GM21360 (cell line): ENCODE measurements around the gene HAPLN1.

ENCODE experiments used
- ATAC-seq: cut with Tn5 transposase; IDR thresholded peaks from one replicate; pipeline ENCODE4 v1.9.1; 2021; ENCODE audit warnings: mild to moderate bottlenecking, moderate library complexity; ENCODE audit not compliant: unreplicated experiment

The HAPLN1 gene

GRCh38 chr5:83718195-83718825 lies 2.3 kb downstream of the HAPLN1 start:
- ATAC-seq = peak; percentile 61

DNA sequence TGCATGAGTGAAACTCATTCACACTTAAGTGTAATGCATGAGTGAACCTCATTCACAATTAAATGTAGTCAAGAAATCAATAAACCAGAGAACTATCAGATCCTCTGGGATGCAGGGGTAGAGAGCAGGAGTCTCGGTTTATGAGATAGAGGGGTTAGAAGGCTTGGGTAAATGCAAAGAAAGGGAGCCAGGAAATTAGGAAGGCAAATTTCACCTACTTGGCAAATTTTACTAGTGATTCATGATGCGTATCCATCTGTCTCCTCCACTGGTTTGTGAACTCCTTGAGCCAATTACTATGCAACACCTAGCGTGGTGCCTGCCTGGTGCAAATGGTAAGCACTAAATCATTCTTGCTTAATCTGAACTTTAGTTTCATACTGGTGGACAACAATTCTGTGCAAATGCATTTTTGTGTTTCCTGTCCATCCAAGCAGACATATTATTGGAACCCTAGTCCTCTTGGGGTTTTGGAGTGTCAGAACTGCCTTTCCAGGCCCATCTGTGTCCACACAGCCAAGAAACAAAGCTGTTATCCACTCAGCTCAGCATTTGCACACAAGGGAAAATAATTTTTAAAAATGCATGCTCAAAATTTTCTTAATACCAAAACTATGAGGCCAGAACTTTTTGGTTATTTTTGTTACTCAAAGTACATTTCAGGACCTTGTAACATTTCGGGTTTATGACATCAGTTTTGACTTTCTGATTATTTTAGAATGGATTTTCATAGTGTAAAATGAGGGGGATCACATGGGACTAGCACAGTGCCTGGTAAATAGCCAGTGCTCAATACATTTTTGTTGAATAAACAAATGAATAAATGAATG lies 5.2 kb downstream of the HAPLN1 start:
- no peak for ATAC-seq

GRCh38 chr5:83714810-83715209 lies 5.8 kb downstream of the HAPLN1 start:
- no peak for ATAC-seq

DNA sequence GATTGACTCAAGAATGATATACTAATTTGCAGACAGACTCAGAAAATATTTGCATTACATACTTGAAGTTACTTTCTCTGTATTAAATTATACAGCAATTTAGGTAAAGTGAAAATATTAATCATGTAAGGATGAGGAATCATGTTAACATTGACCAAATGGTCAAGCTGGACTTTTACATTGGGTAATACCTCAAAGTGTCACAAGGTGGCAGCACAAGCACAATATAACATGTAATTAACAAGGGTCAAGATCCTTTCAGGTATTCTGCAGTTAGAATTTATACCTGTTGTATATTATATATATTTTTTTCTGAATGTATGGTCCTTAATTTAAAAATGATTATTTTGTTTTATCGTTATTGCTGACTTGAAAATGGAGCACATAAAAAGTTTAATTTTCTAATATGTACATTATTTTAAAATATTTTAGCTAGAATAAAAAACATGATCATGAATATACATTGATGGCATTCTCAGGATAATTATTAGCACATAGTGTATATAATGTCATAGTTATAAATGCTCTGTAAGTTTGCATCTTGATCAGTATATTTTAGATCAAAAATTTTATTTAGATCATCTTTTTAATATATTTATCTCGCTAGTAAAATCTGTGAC lies 8.6 kb downstream of the HAPLN1 start:
- ATAC-seq = peak; percentile 72

- ATAC-seq = no peak
Observed at GRCh38 chr5:83709973-83710372, 10.7 kb downstream of the HAPLN1 start.

- ATAC-seq = no peak
Observed at GRCh38 chr5:83708170-83708569, 12.5 kb downstream of the HAPLN1 start.

DNA sequence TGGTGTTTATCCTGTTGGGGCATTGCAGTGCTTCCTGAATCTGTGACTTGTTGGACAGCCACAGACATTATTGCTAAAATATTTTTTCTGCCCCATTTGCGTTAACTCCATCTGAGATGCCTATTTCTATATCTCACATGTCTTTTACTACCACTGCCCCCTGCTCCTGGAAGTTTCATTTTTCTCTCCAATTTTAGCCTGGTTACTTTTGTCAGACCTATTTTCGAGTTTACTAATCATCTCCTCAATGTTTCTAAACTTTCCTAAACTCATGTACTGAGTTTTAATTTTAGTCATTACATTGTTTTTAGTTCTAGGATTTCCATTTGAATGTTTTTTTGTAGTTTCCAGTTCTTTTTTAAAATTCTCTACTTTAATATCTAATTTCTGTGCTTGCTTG lies 17.6 kb downstream of the HAPLN1 start:
- ATAC-seq = peak; percentile 53

GRCh38 chr5:83701886-83702285 lies 18.8 kb downstream of the HAPLN1 start:
- ATAC-seq = no peak

DNA sequence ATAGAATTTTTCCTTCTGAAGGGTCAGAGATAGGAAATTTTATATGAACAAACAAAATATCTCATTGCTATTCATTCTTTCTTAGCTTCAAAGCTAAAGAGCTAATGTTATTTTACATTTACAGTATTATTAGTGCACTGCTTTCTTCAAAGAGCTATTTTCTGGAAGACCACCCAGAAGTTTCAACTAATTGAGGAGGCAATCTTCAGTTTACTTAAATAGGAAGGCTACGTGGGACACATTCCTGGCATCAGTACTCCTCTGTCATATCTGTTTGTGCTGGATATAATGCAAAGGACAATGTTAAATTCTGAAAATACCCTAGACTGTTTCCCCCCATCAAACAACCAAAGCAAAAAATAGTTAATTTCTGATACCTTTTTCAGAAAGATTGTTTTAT lies 30.8 kb downstream of the HAPLN1 start:
- ATAC-seq = no peak

- no peak for ATAC-seq
Observed at GRCh38 chr5:83688281-83688680, 32.4 kb downstream of the HAPLN1 start.

- ATAC-seq = no peak
Observed at GRCh38 chr5:83687124-83687619, 33.5 kb downstream of the HAPLN1 start.

DNA sequence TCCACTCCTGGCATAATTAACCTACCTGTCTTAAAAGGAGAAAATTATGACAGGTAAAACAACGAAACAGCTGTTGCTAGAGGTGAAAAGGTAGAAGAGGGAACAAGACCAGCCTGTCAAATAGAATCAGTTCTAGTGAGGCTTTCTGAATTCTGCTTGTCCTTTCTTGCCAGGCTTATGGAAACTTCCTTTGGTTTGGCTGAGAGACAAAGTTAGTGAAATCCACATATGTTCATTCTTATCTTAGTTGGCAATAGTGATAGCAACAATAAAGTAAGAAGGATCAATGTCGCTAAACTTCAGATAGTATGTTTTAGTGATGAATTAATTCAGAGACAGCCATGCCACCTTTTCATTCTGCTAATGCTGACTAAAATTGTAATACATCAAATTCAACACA lies 34.4 kb downstream of the HAPLN1 start:
- ATAC-seq = no peak

DNA sequence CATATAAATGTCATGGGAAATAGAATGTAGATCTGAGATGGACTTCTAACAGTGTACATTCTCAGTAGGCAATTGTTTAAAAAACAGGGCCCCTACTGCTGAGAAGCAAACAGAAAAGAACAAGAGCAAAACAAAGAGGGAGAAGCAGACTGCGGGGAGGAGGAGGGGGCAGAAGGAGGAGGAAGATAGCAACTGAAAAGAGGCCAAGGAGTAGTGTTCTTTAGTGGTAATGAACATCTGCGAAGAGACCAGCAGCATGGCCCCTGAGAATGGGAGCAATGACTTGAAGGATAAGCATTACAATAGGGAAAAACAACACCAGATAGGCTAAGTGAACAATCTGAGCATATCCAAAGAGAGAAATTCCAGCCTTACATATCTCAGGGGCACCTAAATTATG lies 36.8 kb downstream of the HAPLN1 start:
- ATAC-seq = no peak

- ATAC-seq = no peak
Observed at GRCh38 chr5:83672646-83673045, 48.0 kb downstream of the HAPLN1 start.

- no peak for ATAC-seq
Observed at GRCh38 chr5:83672158-83672557, 48.5 kb downstream of the HAPLN1 start.

DNA sequence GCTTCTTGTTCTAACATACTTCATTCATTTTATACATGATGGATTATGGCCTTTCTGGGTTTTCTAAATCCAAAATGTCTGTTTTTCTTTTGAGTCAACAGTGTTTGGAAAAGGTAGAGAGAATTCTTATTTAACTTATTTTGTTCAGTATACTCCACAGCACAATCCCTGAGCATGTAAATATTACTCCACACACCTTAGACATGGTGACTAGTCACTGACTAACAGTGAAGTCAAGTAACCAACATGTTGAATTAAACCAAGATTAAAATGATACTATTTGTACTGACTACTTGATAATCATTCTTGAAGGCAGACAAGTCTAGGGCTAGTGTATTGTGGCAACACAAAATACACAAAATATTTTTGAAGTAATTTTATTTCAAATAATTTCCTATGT lies 55.0 kb downstream of the HAPLN1 start:
- no peak for ATAC-seq

DNA sequence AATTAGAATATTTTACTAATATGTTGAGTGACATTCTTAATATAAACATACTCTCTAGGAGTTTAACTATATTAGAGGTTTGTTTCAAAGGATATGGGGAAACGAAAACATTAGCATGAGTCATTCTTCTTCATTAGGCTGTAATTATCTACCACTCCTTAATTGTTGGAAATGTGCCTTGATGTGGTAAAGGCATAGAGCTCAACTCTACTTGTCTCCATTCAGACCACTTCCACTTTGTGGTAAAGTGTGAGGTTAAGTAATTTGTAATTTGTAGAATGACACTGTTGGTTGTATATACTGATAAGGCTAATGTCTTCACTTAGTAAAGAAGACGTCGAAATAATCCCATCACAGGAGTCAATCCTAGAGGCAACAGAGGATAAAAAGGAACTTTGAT lies 58.1 kb downstream of the HAPLN1 start:
- ATAC-seq = no peak

DNA sequence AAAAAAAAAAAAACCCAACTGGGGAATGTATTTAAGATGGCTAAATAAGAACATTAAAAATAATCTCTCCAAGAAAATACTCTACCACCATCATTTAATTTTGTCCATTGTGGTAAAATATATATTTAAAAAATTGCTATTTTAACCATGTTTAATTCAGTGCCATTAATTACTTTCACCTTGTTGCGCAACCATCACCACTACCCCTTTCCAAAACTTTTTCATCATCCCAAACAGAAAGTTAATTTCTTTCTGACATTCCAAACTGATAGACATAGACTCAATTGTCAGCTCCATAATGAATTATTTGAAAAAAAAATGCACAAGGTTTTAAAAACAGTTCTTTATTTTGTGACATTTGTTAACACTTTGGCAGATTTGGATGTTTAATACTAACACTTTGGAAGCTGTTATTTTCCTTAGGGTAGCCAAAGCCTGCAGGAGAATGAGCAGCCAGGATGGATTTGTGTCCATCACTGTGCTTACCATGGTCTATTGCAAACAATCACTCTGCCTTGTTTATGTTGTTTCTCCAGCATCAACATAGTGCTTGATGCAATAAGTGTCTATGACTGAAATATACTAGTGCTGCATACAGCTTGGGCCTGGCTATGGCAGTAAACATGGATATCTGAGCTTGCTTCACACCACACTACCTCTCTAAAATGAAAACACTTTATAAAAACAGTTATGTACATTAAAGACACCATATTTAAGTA lies 62.7 kb downstream of the HAPLN1 start:
- no peak for ATAC-seq

DNA sequence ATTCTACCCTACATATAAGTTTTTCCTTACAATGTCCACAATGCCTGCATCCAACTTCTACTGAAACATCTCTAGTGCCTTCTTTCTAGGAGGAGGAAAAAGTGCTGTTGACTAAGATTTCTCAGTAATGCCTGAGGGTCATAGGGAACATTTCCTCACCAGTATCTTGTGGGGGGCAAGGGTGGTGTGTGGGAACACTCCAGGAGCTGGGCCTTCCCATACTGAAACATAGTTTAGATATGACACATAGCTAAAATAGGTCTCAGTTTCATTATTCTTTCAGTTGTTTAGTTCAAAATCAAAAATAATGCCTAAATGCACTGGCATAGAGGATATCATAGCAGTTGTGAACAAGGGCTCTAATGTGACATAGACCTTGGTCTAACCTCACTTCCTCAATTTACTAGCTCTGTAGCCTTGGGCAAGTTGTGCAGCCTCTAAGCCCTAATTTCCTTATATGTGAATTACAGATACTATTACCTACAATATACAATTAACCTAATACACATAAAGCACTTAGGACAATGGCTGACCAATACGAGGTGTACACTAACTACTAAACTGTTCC lies 66.1 kb downstream of the HAPLN1 start:
- peak; percentile 58 for ATAC-seq

DNA sequence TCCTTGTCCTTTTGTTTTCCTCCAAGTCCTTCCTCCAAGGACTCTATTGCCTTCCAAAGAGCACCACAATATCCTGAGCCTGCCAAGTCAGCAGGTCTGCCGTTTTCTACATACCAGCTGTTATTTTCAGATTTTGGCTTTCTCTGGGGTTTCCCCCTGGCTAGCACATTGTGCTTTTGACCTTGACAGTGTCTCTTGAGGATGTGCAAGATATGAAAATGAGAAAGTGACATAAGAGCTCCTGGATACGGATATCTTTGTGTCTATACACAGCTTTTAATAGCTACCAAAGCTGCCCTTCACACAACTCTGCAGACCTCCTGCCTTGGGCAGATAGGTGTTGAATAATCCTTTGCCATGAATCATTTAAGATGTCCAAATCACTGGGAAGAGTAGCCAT lies 67.0 kb downstream of the HAPLN1 start:
- ATAC-seq = peak; percentile 95

- ATAC-seq = no peak
Observed at GRCh38 chr5:83645936-83646335, 74.7 kb downstream of the HAPLN1 start.
